ENCODE measurements around the gene RBM20. TPM values are rescaled to one million over a fixed set of nuclear protein-coding genes. Genes with fewer than 3 reads are reported as not detected.
"Not testable (repeated sequence)": the region's sequence is repeated elsewhere in the genome, so short reads cannot be mapped to it uniquely, and the experiment has no call there.

RBM20 gene
- total and polyA plus RNA-seq, 7 donors: 0.23 to 7.8 (median 5.4) TPM; not detected in 1

DNA sequence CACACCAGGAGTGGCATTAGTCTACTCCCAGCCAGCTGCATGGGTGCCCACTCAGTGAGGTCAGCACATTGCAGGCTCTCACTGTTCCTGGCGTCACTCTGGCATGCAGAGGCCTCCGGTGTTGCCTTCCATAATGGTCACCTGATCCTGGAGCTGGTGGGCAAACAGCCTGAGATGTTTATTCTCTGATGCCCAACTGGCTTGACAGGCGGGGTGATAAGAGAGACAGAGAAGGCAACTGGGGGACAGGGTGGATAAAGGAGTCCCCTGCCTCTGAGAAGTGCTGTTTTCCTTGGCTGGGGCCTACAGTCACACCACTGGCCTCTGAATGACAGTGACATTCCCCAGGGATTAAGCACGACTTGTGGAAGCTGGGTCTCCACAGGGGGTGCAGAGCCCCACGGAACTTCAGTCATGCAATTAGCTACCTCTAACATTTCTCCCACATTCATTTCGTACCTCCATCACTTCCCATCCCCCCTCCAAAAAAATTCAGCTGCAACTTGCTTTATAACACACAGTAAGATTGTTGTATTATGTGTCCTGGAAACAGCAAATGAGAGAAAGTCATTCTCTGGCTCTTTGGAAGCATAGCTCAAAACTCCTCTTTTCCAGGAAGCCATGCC lies 7.1 kb upstream of the RBM20 start:
- WGBS, 2 donors: 72 to 81% methylated on average over 6 of the region's 6 CpGs
- Histone ChIP-seq H3K4me1 (peaks cover 0 to 43% (median 25%) of the 10 kb centered on the region in 4 donors), H3K36me3 (no peaks in the 10 kb centered on the region), H3K27ac (peak overlapping the region; percentile 66 to 80 (median 74)), H3K4me3 (no peak overlapping the region), H3K9me3 (no peaks in the 10 kb centered on the region), H3K27me3 (peaks cover 0 to 4% (median 3%) of the 10 kb centered on the region in 3 donors)
- peak in 1 of 4 donors; percentile 46 for TF ChIP-seq EP300 (IDR thresholded peaks at IDR 0.05)
- no peak for TF ChIP-seq POLR2A (IDR thresholded peaks at IDR 0.05)
- TF ChIP-seq POLR2AphosphoS5 (IDR thresholded peaks at IDR 0.05): peak in 2 of 4 donors; percentile 15 to 37
- TF ChIP-seq, protein P1, sequence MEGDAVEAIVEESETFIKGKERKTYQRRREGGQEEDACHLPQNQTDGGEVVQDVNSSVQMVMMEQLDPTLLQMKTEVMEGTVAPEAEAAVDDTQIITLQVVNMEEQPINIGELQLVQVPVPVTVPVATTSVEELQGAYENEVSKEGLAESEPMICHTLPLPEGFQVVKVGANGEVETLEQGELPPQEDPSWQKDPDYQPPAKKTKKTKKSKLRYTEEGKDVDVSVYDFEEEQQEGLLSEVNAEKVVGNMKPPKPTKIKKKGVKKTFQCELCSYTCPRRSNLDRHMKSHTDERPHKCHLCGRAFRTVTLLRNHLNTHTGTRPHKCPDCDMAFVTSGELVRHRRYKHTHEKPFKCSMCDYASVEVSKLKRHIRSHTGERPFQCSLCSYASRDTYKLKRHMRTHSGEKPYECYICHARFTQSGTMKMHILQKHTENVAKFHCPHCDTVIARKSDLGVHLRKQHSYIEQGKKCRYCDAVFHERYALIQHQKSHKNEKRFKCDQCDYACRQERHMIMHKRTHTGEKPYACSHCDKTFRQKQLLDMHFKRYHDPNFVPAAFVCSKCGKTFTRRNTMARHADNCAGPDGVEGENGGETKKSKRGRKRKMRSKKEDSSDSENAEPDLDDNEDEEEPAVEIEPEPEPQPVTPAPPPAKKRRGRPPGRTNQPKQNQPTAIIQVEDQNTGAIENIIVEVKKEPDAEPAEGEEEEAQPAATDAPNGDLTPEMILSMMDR (IDR thresholded peaks at IDR 0.05): no peak
- intact Hi-C loops (cut with DNase I): no loop called here
- peak; percentile 74 for DNase-seq

DNA sequence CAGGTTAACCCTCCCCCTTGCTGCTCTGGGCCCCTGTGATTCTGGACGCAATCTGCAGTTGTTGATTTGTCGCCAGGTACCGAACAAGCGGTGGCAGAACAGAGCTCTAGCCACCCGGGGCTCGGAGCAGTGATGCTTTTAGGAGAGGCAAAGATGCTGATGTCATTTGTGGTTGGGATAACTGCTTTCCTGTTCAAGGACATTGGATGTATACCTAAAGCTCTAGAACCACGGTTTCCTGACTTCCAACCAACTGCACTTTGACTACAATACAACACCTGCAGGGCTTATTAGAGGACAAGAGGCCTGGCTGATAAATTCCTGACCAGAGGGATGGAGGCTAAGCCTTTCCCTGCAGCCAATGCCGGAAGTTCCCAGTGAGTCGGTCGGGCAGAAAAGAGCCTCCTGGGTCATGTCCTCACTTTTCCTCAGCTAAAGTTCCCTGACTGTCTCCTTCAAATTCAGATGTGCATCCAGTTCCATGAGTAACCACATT lies 6.5 kb upstream of the RBM20 start:
- Histone ChIP-seq H3K9me3 (no peaks in the 10 kb centered on the region), H3K27ac (peak overlapping the region; percentile 66 to 80 (median 74)), H3K27me3 (peaks cover 0 to 10% (median 5%) of the 10 kb centered on the region in 3 donors), H3K4me3 (no peak overlapping the region), H3K36me3 (no peaks in the 10 kb centered on the region), H3K4me1 (peaks cover 0 to 43% (median 25%) of the 10 kb centered on the region in 4 donors)
- 60 to 72% methylated on average over 10 of the region's 10 CpGs for WGBS, 2 donors
- intact Hi-C loops (cut with DNase I): no loop called here
- DNase-seq: no peak
- TF ChIP-seq, protein P1 (IDR thresholded peaks at IDR 0.05): no peak
- TF ChIP-seq POLR2AphosphoS5 (IDR thresholded peaks at IDR 0.05) (no peak), EP300 (IDR thresholded peaks at IDR 0.05) (no peak), POLR2A (IDR thresholded peaks at IDR 0.05) (no peak)

DNA sequence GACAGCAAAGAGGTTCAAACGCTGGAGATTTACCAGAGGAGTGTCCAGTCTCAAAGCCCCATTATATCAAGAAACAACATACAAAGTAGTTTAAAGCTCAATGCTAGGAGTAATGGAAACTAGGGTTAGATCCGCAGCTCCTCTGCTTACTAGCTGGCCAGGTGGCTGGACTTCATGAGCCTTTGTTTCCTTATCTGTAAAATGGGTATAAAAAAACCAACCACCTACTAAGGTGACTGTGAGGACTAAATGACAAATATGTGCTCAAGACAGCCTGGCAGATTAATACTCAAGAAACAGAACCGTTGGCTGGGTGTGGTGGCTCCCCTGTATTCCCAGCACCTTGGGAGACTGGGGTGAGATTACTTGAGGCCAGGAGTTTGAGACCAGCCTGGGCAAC lies 5.8 kb upstream of the RBM20 start:
- no peak for TF ChIP-seq POLR2AphosphoS5 (IDR thresholded peaks at IDR 0.05)
- TF ChIP-seq EP300 (IDR thresholded peaks at IDR 0.05): no peak
- TF ChIP-seq, protein P1 (IDR thresholded peaks at IDR 0.05): no peak
- no peak for TF ChIP-seq POLR2A (IDR thresholded peaks at IDR 0.05)
- H3K27ac ChIP-seq: peak overlapping the region; percentile 66 to 80 (median 74)
- H3K4me1 ChIP-seq: peaks cover 0 to 48% (median 30%) of the 10 kb centered on the region in 4 donors
- intact Hi-C loops (cut with DNase I): no loop called here
- H3K36me3 ChIP-seq: no peaks in the 10 kb centered on the region
- H3K27me3 ChIP-seq: peaks cover 4 to 17% (median 5%) of the 10 kb centered on the region in 3 donors
- no peaks in the 10 kb centered on the region for H3K9me3 ChIP-seq
- no peak for DNase-seq
- no peak overlapping the region for H3K4me3 ChIP-seq
- WGBS, 2 donors: 79 to 86% methylated on average over 3 of the region's 3 CpGs

DNA sequence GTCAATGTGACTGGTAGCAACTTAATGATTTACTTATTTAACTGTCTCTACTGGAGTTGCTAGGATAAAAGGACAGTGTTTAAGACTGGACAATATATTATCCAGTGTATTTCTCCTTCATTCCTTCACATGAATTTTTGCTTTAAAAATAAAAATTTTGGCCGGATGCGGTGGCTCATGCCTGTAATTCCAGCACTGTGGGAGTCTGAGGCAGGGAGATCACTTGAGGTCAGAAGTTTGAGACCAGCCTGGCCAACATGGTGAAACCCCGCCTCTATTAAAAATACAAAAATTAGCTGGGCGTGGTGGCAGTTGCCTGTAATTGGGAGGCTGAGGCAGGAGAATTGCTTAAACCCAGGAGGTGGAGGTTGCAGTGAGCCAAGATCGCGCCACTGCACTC lies 5.1 kb upstream of the RBM20 start:
- H3K9me3 ChIP-seq; H3K36me3 ChIP-seq; intact Hi-C loops (cut with DNase I); DNase-seq; H3K4me3 ChIP-seq: not testable (repeated sequence)
- Histone ChIP-seq H3K4me1 (peaks cover 0 to 53% (median 38%) of the 10 kb centered on the region in 4 donors), H3K27me3 (peaks cover 9 to 24% (median 11%) of the 10 kb centered on the region in 3 donors), H3K27ac (peak overlapping the region in 2 of 4 donors; percentile 77 to 80)
- 94 to 97% methylated on average over 6 of the region's 6 CpGs for WGBS, 2 donors

- H3K4me1 ChIP-seq: peaks cover 0 to 57% (median 43%) of the 10 kb centered on the region in 4 donors
- H3K27ac ChIP-seq: peak overlapping the region in 1 of 4 donors; percentile 91
- not testable (repeated sequence) for H3K9me3 ChIP-seq, DNase-seq, H3K4me3 ChIP-seq, H3K36me3 ChIP-seq
- peaks cover 9 to 32% (median 15%) of the 10 kb centered on the region in 3 donors for H3K27me3 ChIP-seq
- intact Hi-C loops (cut with DNase I): loop anchor here (5.0 to 10.0 kb wide), 2 partner anchors 57 to 185 kb away; no protein-coding TSS in a partner anchor
- WGBS, 2 donors: 65 to 79% methylated on average over 6 of the region's 6 CpGs
Observed at GRCh38 chr10:110639858-110640257, 4.3 kb upstream of the RBM20 start.

Measured in sigmoid colon (tissue), 7 donors.